Lung (tissue), 12 donors: ENCODE measurements around the gene HIPK2. TPM values are rescaled to one million over a fixed set of nuclear protein-coding genes. Genes with fewer than 3 reads are reported as not detected.

ENCODE experiments used
- ATAC-seq: fragments of 200-7000 bp; cut with Tn5 transposase; one replicate; pipeline ENCODE4 v1.9.1; 2020; ENCODE audit warnings: moderate number of reproducible peaks; ENCODE audit not compliant: insufficient read depth, low FRiP score
- DNase-seq, 3 donors: peaks; one replicate each; pipeline ENCODE4 v3.0.0-alpha.2; 2013 to 2017
- H3K27ac ChIP-seq, 2 donors: one replicate each; pipeline ENCODE4 v1.5.1; 2013; ENCODE audit warnings: mild to moderate bottlenecking in 2 of 2, moderate library complexity in 2 of 2, control low read depth in 1 of 2, inconsistent platforms in 1 of 2, low read depth in 1 of 2, low read length in 1 of 2
- H3K27me3 ChIP-seq, 3 donors: one replicate each; pipeline ENCODE4 v1.5.1; 2013; ENCODE audit warnings: low read length in 2 of 3; ENCODE audit not compliant: control insufficient read depth in 3 of 3, insufficient read depth in 3 of 3
- H3K36me3 ChIP-seq, 4 donors: one replicate each; pipeline ENCODE4 v1.5.1; 2013; ENCODE audit warnings: low read length in 4 of 4, mild to moderate bottlenecking in 1 of 4, moderate library complexity in 1 of 4; ENCODE audit not compliant: control insufficient read depth in 4 of 4, insufficient read depth in 4 of 4
- H3K4me1 ChIP-seq, 5 donors: one replicate each; pipeline ENCODE4 v1.5.1; 2013; ENCODE audit warnings: low read length in 5 of 5, mild to moderate bottlenecking in 2 of 5, moderate library complexity in 1 of 5; ENCODE audit not compliant: control insufficient read depth in 5 of 5, insufficient read depth in 5 of 5
- H3K4me3 ChIP-seq: one replicate; pipeline ENCODE4 v1.5.1; 2013; ENCODE audit warnings: mild to moderate bottlenecking, control low read depth, moderate library complexity
- H3K9ac ChIP-seq, 2 donors: one replicate each; pipeline ENCODE4 v1.5.1; 2013; ENCODE audit warnings: low read length in 2 of 2, control low read depth in 1 of 2; ENCODE audit not compliant: insufficient read depth in 1 of 2
- H3K9me3 ChIP-seq, 4 donors: one replicate each; pipeline ENCODE4 v1.5.1; 2013; ENCODE audit warnings: low read length in 3 of 4, mild to moderate bottlenecking in 1 of 4, moderate library complexity in 1 of 4; ENCODE audit not compliant: control insufficient read depth in 4 of 4, insufficient read depth in 3 of 4
- CTCF ChIP-seq: IDR thresholded peaks from 2 replicates; pipeline ENCODE4 v1.5.1; 2012; ENCODE audit warnings: mild to moderate bottlenecking; ENCODE audit errors: control extremely low read depth, extremely low read depth
- WGBS, 2 donors: extraction: QIAGEN DNeasy Blood & Tissue Kit; methylation state at CpG; one replicate each; pipeline ENCODE4 v1.1.7; 2013; 5-methylcytosine and 5-hydroxymethylcytosine counted together
- polyA plus RNA-seq, 2 donors: library from polyadenylated mRNA; stranded (reverse); fragments of 200-250 nt; gene quantifications; one replicate each; pipeline ENCODE4 v1.2.1, GENCODE V29; 2013
- total RNA-seq, 2 donors: library from RNA; depleted of rRNA in 1 of 2; stranded (reverse); fragments of >200 nt in 1 of 2; gene quantifications; one replicate each; pipeline ENCODE4 v1.2.1, GENCODE V29; 2014 to 2021
- donor health status: control.
- donor health status: control.
- donor health status: Bipolar disorder and iron deficiency.
- donor health status: healthy.
- donor health status: DM: yes; HTN: yes; CAD: no.

HIPK2 gene
- total and polyA plus RNA-seq, 4 donors: 8.7 to 65.1 (median 18.3) TPM

- ATAC-seq (no peak), DNase-seq (no peak)
- 82 to 87% methylated on average over 12 of the region's 12 CpGs for WGBS, 2 donors
- no peak overlapping the region for H3K9ac ChIP-seq
- H3K9me3 ChIP-seq: no peaks in the 10 kb centered on the region
- H3K4me1 ChIP-seq: peaks cover 0 to 27% (median 18%) of the 10 kb centered on the region in 5 donors
- H3K36me3 ChIP-seq: peaks cover 0 to 2% (median under 1%) of the 10 kb centered on the region in 4 donors
- H3K27me3 ChIP-seq: no peaks in the 10 kb centered on the region
- TF ChIP-seq CTCF: no peak
- H3K4me3 ChIP-seq: no peak overlapping the region
- peak overlapping the region; percentile 23 to 69 for H3K27ac ChIP-seq
These were observed 127.2 kb downstream of the HIPK2 start for GRCh38 chr7:139650429-139651100.

- no peak overlapping the region for H3K4me3 ChIP-seq
- DNase-seq: peak in 1 of 3 donors; percentile 56
- H3K36me3 ChIP-seq: peaks cover 0 to 7% (median 4%) of the 10 kb centered on the region in 4 donors
- peak; percentile 58 for ATAC-seq
- H3K4me1 ChIP-seq: peaks cover 0 to 22% (median 18%) of the 10 kb centered on the region in 5 donors
- H3K27me3 ChIP-seq: no peaks in the 10 kb centered on the region
- no peak for TF ChIP-seq CTCF
- no peak overlapping the region for H3K9ac ChIP-seq
- WGBS, 2 donors: 16 to 31% methylated on average over 14 of the region's 14 CpGs
- H3K9me3 ChIP-seq: no peaks in the 10 kb centered on the region
- peak overlapping the region; percentile 47 to 83 for H3K27ac ChIP-seq
These were observed 128.8 kb downstream of the HIPK2 start for GRCh38 chr7:139648941-139649425.

- peaks cover 0 to 21% (median 18%) of the 10 kb centered on the region in 5 donors for H3K4me1 ChIP-seq
- H3K9ac ChIP-seq: no peak overlapping the region
- H3K9me3 ChIP-seq: no peaks in the 10 kb centered on the region
- WGBS, 2 donors: 17 to 38% methylated on average over 20 of the region's 20 CpGs
- no peaks in the 10 kb centered on the region for H3K27me3 ChIP-seq
- H3K27ac ChIP-seq: peak overlapping the region; percentile 55 to 72
- no peak for ATAC-seq
- H3K4me3 ChIP-seq: no peak overlapping the region
- no peak for TF ChIP-seq CTCF
- peaks cover 0 to 10% (median 4%) of the 10 kb centered on the region in 4 donors for H3K36me3 ChIP-seq
- DNase-seq: peak in 1 of 3 donors; percentile 34
These were observed 129.4 kb downstream of the HIPK2 start for GRCh38 chr7:139648391-139648861.
